Tibial nerve (tissue), 4 donors: Measurements from ENCODE around the gene KPNA2. TPM values are rescaled to one million over a fixed set of nuclear protein-coding genes. Genes with fewer than 3 reads are reported as not detected.
"Not testable (repeated sequence)": the region's sequence is repeated elsewhere in the genome, so short reads cannot be mapped to it uniquely, and the experiment has no call there.

ENCODE experiments used
- DNase-seq, 2 donors: peaks; one replicate each; pipeline ENCODE4 v3.0.0-alpha.2; 2019; ENCODE audit warnings: low spot score in 2 of 2
- H3K27ac ChIP-seq, 4 donors: fragments of 200-600 bp; sonication (generic) in 3 of 4; one replicate each; pipeline ENCODE4 v1.5.1; 2017 to 2019; ENCODE audit warnings: mild to moderate bottlenecking in 1 of 4
- H3K27me3 ChIP-seq, 2 donors: fragments of 200-600 bp; sonication (generic) in 1 of 2; one replicate each; pipeline versions ENCODE4 v1.5.1 to v1.6.0; 2017 to 2019
- H3K36me3 ChIP-seq, 3 donors: fragments of 200-600 bp; sonication (generic); one replicate each; pipeline ENCODE4 v1.5.1; 2018 to 2019
- H3K4me1 ChIP-seq, 4 donors: fragments of 200-600 bp; sonication (generic) in 3 of 4; one replicate each; pipeline ENCODE4 v1.5.1; 2017 to 2019
- H3K4me3 ChIP-seq, 4 donors: fragments of 200-600 bp; sonication (generic) in 3 of 4; one replicate each; pipeline ENCODE4 v1.5.1; 2017 to 2019; ENCODE audit warnings: mild to moderate bottlenecking in 1 of 4, moderate library complexity in 1 of 4
- H3K9me3 ChIP-seq, 4 donors: fragments of 200-600 bp; sonication (generic) in 3 of 4; one replicate each; pipeline ENCODE4 v1.5.1; 2017 to 2019
- EP300 ChIP-seq, 2 donors: sonication (generic); formaldehyde crosslinking; IDR thresholded peaks; one replicate each; pipeline ENCODE4 v1.6.1; 2017; ENCODE audit warnings: antibody characterized with exemption in 2 of 2, mild to moderate bottlenecking in 1 of 2
- POLR2A ChIP-seq, 2 donors: fragments of 450-650 bp; IDR thresholded peaks; one replicate each; pipeline ENCODE4 v1.6.1; 2017; ENCODE audit warnings: antibody characterized with exemption in 2 of 2, mild to moderate bottlenecking in 2 of 2, moderate library complexity in 2 of 2
- WGBS, 2 donors: methylation state at CpG; one replicate each; pipeline ENCODE4 v1.1.5; 2018; 5-methylcytosine and 5-hydroxymethylcytosine counted together
- total RNA-seq, 4 donors: library from RNA; depleted of rRNA; stranded (reverse); fragments of >200 nt; gene quantifications; one replicate each; pipeline ENCODE4 v1.1.0, GENCODE V29; 2016
- TF ChIP-seq, protein P1 (sequence below), 5 experiments: fragments of 200-600 bp in 3 of 5; fragments of 450-650 bp in 2 of 5; sonication (generic) in 3 of 5; IDR thresholded peaks; one replicate each; pipeline ENCODE4 v1.5.1; 2016 to 2019; ENCODE audit warnings: antibody characterized with exemption in 5 of 5, mild to moderate bottlenecking in 3 of 5, moderate library complexity in 2 of 5

Gene KPNA2
- total RNA-seq, 4 donors from 2014 or later: 10.4 to 18.3 (median 16.4) TPM

DNA sequence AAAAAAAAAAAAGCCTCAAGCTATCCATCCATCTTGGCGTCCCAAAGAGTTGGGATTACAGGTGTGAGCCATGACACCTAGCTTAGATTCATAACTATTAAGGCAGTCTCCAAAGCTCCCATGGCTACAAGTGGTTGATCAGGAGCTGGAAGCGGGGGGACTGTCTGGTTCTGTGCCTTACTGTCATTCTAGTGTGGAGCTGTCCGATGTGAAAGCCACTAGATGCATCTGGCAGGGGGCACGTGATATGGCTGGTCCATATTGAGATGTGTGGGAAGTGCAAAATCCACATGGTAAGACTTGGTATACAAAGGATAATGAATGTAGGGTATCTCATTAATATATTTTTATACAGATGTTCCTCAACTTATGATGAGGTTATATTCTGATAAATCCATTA, 38.7 kb downstream of the KPNA2 start:
- no peaks in the 10 kb centered on the region for H3K36me3 ChIP-seq
- 78 to 87% methylated on average over 4 of the region's 4 CpGs for WGBS, 2 donors
- no peaks in the 10 kb centered on the region for H3K27me3 ChIP-seq
- H3K4me3 ChIP-seq: no peak overlapping the region
- TF ChIP-seq, protein P1, sequence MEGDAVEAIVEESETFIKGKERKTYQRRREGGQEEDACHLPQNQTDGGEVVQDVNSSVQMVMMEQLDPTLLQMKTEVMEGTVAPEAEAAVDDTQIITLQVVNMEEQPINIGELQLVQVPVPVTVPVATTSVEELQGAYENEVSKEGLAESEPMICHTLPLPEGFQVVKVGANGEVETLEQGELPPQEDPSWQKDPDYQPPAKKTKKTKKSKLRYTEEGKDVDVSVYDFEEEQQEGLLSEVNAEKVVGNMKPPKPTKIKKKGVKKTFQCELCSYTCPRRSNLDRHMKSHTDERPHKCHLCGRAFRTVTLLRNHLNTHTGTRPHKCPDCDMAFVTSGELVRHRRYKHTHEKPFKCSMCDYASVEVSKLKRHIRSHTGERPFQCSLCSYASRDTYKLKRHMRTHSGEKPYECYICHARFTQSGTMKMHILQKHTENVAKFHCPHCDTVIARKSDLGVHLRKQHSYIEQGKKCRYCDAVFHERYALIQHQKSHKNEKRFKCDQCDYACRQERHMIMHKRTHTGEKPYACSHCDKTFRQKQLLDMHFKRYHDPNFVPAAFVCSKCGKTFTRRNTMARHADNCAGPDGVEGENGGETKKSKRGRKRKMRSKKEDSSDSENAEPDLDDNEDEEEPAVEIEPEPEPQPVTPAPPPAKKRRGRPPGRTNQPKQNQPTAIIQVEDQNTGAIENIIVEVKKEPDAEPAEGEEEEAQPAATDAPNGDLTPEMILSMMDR (IDR thresholded peaks at IDR 0.05): no peak
- TF ChIP-seq POLR2A (IDR thresholded peaks at IDR 0.05) (no peak), EP300 (IDR thresholded peaks at IDR 0.05) (no peak)
- H3K4me1 ChIP-seq: no peaks in the 10 kb centered on the region
- H3K9me3 ChIP-seq: no peaks in the 10 kb centered on the region
- DNase-seq: no peak
- H3K27ac ChIP-seq: no peak overlapping the region

DNA sequence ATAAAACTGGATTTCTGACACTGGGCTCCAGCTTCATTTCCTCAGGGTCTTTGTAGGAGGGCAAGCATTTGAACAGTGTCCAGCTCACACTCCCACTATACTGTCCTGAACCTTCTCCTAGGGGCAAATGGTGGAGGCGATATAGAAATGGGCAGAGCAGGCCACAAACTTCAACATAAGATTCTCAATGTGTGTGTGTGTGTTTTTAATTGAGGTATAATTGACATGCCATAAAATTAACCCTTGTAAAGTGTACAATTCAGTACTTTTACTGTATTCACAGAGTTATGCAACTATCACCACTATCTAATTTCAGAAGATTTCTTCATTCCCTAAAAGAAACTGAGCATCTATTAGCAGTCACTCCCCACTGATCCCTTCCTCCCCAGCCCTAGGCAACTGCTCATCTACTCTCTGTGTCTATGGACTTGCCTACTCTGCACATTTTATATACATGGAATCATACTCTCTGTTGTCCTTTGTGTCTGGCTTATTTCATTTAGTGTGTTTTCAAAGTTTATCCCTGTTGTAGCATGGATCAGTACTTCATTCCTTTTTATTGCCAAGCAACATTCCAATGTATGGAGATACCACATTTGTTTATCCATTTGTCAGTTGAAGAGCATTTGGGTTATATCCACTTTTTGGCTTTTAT, 40.5 kb downstream of the KPNA2 start:
- not testable (repeated sequence) for H3K4me3 ChIP-seq
- WGBS, 2 donors: 71 to 95% methylated on average over 1 of the region's 1 CpG

DNA sequence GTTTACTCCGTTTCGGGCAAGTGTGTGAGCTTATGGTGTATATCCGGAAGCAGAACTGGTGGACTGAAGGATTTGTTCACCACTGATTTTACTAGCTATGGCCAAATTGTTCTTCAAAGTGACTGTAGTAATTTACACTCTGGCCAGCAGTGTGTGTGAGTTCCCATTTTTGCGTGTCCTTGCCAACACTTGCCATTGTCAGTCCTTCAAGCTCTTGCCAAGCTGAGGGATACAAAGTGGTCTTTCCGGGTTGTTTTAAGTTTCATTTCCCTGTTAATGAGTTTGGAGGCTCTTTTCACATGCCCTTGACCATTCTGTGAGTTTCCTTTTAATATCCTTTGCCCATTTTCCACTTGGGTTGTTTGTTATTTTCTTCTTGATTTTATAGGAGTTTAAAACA, 42.0 kb downstream of the KPNA2 start:
- H3K4me1 ChIP-seq, DNase-seq, H3K4me3 ChIP-seq, H3K36me3 ChIP-seq, H3K9me3 ChIP-seq, H3K27me3 ChIP-seq: not testable (repeated sequence)
- 39 to 45% methylated on average over 5 of the region's 5 CpGs for WGBS, 2 donors
- H3K27ac ChIP-seq: peak overlapping the region in 1 of 4 donors; percentile 17

More for the DNA sequence above, 40.5 kb downstream of the KPNA2 start:
- not testable (repeated sequence) for H3K9me3 ChIP-seq, H3K27me3 ChIP-seq, H3K36me3 ChIP-seq, H3K27ac ChIP-seq, DNase-seq, H3K4me1 ChIP-seq

DNA sequence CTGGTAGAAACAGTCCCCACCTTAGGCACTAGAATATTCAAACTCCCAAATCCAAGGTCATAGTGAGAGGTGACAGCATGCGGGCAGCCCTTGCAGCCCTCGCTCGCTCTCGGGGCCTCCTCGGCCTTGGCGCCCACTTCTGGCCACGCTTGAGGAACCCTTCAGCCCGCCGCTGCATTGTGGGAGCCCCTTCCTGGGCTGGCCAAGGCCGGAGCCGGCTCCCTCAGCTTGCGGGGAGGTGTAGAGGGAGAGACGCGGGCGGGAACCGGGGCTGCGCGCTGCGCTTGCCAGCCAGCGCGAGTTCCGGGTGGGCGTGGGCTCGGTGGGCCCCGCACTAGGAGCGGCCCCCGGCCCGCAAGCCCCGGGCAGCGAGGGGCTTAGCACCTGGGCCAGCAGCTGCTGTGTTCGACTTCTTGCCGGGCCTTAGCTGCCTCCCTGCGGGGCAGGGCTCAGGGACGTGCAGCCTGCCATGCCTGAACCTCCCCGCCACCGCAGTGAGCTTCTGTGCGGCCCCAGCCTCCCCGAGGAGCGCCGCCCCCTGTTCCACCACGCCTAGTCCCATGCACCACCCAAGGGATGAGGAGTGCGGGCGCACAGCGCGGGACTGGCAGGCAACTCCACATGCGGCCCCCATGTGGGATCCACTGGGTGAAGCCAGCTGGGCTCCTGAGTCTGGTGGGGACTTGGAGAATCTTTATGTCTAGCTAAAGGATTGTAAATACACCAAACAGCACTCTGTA, 45.0 kb downstream of the KPNA2 start:
- WGBS, 2 donors: 96 to 97% methylated on average over 31 to 44 of the region's 46 CpGs
- no peak for TF ChIP-seq POLR2A (IDR thresholded peaks at IDR 0.05)
- no peak for TF ChIP-seq EP300 (IDR thresholded peaks at IDR 0.05)
- TF ChIP-seq, protein P1 (IDR thresholded peaks at IDR 0.05): no peak
- no peaks in the 10 kb centered on the region for H3K36me3 ChIP-seq
- peaks cover 0 to 3% (median 0%) of the 10 kb centered on the region in 4 donors for H3K4me1 ChIP-seq
- H3K27ac ChIP-seq: no peak overlapping the region
- H3K4me3 ChIP-seq: no peak overlapping the region
- no peaks in the 10 kb centered on the region for H3K9me3 ChIP-seq
- no peaks in the 10 kb centered on the region for H3K27me3 ChIP-seq
- no peak for DNase-seq

DNA sequence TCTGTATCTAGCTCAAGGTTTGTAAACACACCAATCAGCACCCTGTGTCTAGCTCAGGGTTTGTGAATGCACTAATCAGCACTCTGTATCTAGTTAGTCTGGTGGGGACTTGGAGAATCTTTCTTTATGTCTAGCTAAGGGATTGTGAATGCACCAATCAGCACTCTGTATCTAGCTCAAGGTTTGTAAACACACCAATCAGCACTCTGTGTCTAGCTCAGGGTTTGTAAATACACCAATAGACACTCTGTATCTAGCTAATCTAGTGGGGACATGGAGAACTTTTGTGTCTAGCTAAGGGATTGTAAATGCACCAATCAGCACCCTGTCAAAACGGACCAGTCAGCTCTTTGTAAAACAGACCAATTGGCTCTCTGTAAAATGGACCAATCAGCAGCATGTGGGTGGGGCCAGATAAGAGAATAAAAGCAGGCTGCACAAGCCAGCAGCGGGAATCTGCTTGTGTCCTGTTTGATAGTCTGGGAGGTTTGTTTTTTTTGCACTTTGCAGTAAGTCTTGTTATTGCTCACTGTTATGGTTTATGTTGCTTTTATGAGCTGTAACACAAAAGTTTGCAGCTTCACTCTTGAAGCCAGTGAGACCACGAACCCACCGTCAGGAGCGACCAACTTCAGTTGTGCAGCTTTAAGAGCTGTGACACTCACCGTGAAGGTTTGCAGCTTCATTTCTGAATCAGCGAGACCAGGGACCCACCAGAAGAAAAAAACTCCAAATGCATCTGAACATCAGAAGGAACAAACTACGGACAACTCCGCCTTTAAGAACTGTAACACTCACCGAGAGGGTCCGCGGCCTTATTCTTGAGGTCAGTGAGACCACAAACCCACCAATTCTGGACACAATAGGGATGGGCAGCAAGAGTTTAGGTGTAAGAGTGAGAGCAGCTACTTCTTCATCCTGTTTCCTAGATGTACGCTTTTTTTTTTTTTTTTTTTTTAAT, 46.0 kb downstream of the KPNA2 start:
- DNase-seq, H3K27ac ChIP-seq, H3K4me3 ChIP-seq, H3K27me3 ChIP-seq, H3K36me3 ChIP-seq, H3K9me3 ChIP-seq, H3K4me1 ChIP-seq: not testable (repeated sequence)
- WGBS, 2 donors: 87 to 93% methylated on average over 13 of the region's 13 CpGs

DNA sequence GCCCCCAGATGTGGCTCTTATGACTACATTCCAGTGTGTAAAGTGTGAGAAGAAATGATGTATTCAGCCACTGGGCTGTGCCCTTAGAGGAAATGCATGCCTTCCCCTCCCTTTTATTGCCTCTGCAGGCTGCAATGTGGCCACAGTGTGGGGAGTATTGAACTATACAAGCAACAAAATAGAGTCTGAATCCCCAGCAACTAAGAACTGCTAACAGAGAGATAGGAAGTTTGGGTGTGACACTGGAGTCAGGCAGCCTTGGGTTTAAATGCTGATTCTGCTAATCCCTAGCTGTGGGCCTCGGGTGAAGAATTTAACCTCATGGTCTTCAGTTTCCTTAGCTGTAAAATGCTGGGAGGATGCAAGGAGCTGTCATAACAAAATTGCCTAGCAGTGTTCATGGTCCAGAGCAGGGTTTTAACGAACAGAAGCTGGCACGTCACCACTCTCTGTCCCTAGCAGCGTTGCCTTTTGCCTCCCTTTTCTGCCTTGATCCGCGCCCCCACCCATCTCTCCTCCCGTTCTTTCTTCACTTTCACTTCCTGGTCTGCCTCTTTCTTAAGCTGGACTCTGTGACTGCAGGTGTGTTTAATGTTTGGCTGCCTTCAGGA, 50.3 kb downstream of the KPNA2 start:
- no peaks in the 10 kb centered on the region for H3K27me3 ChIP-seq
- H3K4me1 ChIP-seq: peaks cover 0 to 6% (median 2%) of the 10 kb centered on the region in 4 donors
- peak overlapping the region in 1 of 4 donors; percentile 34 for H3K27ac ChIP-seq
- no peaks in the 10 kb centered on the region for H3K36me3 ChIP-seq
- 53 to 55% methylated on average over 7 of the region's 7 CpGs for WGBS, 2 donors
- no peak for DNase-seq
- TF ChIP-seq EP300 (IDR thresholded peaks at IDR 0.05) (no peak), POLR2A (IDR thresholded peaks at IDR 0.05) (no peak)
- TF ChIP-seq, protein P1 (IDR thresholded peaks at IDR 0.05): no peak
- H3K9me3 ChIP-seq: no peaks in the 10 kb centered on the region
- H3K4me3 ChIP-seq: no peak overlapping the region

DNA sequence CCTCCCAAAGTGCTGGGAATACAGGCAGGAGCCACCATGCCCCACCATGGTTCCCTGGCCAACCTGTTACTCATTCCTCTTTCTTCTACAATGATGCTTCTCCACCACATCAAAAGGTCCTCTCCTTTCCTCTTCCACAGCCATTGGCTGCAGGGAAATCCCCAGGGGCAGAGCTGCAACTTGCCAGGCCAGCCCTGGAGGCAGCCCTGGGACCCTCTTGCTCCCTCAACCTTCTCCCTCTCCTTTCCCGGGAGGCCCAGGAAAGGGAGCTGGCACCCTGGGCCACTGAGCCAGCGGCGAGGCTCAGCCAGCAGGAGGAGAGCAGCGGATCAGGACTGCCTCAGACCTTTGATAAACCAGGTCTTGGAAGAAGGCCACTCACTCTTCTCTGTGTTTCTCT, 51.1 kb downstream of the KPNA2 start:
- H3K27ac ChIP-seq: not testable (repeated sequence)

DNA sequence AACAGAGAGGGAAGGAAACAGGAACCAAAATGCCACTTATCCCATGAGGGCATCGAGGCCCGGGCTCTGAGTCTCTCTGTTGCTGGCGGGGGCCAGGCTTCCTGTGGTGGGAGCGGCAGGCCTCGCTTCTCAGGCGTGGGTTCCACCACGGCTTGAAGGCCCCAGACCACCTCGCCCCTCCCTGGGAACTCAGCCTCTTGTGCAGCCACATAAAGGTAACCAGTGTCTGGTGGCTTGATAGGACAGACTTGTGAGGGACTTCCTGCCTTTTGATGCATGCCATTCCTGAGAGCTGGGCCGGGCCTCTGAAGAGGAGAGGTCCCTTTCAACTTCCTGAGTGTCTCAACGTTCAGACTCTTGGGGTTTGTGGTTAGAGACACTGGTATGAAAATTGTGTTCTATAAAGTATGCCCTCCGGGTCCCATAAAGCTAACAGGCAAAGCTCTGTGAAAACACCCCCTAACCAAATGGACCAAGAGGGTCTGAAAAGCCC, 51.6 kb downstream of the KPNA2 start:
- H3K4me1 ChIP-seq, H3K27me3 ChIP-seq, H3K36me3 ChIP-seq, DNase-seq, H3K9me3 ChIP-seq, H3K4me3 ChIP-seq, H3K27ac ChIP-seq: not testable (repeated sequence)
- 55 to 76% methylated on average over 9 of the region's 11 CpGs for WGBS, 2 donors

More for the DNA sequence above, 51.1 kb downstream of the KPNA2 start:
- not testable (repeated sequence) for H3K9me3 ChIP-seq, DNase-seq, H3K36me3 ChIP-seq, H3K4me3 ChIP-seq, H3K27me3 ChIP-seq, H3K4me1 ChIP-seq
- 64 to 78% methylated on average over 4 of the region's 4 CpGs for WGBS, 2 donors
